T-helper 17 cell (primary cell): ENCODE results near the gene DHRS1. TPM values are rescaled to one million over a fixed set of nuclear protein-coding genes. Genes with fewer than 3 reads are reported as not detected.

ENCODE experiments used
- ATAC-seq: fragments of 150-1000 bp; cut with Tn5 transposase; 2 replicates; pipeline ENCODE4 v1.10.0; 2021; ENCODE audit warnings: mild to moderate bottlenecking, moderate library complexity
- DNase-seq, 3 donors: peaks; one replicate each; pipeline versions ENCODE4 v3.0.0 to v3.0.0-alpha.2; 2020 to 2021
- H3K9me3 ChIP-seq: one replicate; pipeline ENCODE4 v1.7.0; 2013; ENCODE audit warnings: low read length, mild to moderate bottlenecking; ENCODE audit not compliant: control insufficient read depth, poor library complexity, severe bottlenecking
- H3K27ac Mint-ChIP-seq: one replicate; pipeline ENCODE4 v1.8.0; 2022; ENCODE audit warnings: mild to moderate bottlenecking, moderate library complexity, mixed read lengths
- H3K27me3 Mint-ChIP-seq: one replicate; pipeline ENCODE4 v1.8.0; 2022; ENCODE audit warnings: mixed read lengths
- H3K36me3 Mint-ChIP-seq: one replicate; pipeline ENCODE4 v1.8.0; 2022; ENCODE audit warnings: low read depth, mixed read lengths
- H3K4me1 Mint-ChIP-seq: one replicate; pipeline ENCODE4 v1.8.0; 2022; ENCODE audit warnings: mild to moderate bottlenecking, mixed read lengths
- H3K4me3 Mint-ChIP-seq: one replicate; pipeline ENCODE4 v1.8.0; 2022; ENCODE audit warnings: mild to moderate bottlenecking, moderate library complexity, mixed read lengths
- total RNA-seq, 4 donors: library from RNA in 2 of 4; stranded (reverse) in 2 of 4; gene quantifications; one replicate each; pipeline ENCODE4 v1.2.3 and lab custom pipeline; 2022 to 2026

Gene DHRS1
- total RNA-seq, 2 donors from 2014 or later = 24.0 to 27.0 TPM

DNA sequence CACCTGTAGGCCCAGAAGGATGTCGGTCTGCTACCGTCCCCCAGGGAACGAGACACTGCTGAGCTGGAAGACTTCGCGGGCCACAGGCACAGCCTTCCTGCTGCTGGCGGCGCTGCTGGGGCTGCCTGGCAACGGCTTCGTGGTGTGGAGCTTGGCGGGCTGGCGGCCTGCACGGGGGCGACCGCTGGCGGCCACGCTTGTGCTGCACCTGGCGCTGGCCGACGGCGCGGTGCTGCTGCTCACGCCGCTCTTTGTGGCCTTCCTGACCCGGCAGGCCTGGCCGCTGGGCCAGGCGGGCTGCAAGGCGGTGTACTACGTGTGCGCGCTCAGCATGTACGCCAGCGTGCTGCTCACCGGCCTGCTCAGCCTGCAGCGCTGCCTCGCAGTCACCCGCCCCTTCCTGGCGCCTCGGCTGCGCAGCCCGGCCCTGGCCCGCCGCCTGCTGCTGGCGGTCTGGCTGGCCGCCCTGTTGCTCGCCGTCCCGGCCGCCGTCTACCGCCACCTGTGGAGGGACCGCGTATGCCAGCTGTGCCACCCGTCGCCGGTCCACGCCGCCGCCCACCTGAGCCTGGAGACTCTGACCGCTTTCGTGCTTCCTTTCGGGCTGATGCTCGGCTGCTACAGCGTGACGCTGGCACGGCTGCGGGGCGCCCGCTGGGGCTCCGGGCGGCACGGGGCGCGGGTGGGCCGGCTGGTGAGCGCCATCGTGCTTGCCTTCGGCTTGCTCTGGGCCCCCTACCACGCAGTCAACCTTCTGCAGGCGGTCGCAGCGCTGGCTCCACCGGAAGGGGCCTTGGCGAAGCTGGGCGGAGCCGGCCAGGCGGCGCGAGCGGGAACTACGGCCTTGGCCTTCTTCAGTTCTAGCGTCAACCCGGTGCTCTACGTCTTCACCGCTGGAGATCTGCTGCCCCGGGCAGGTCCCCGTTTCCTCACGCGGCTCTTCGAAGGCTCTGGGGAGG lies 11.3 kb upstream of the DHRS1 start, which contains the start of gene LTB4R:
TSS of gene LTB4R (plus strand) at position 857 of the 959 bp plus-strand sequence. CDS start 4,150 bp downstream, outside the sequence.
- no peaks in the 10 kb centered on the region for H3K27me3 Mint-ChIP-seq
- ATAC-seq = peak; percentile 86
- peak within 1 kb of the TSS; percentile 87 for H3K4me3 Mint-ChIP-seq
- peaks cover 64% of the 10 kb centered on the region for H3K4me1 Mint-ChIP-seq
- H3K36me3 Mint-ChIP-seq = peaks cover 9% of the 10 kb centered on the region
- no peaks in the 10 kb centered on the region for H3K9me3 ChIP-seq
- peak within 1 kb of the TSS; percentile 96 for H3K27ac Mint-ChIP-seq
- peak; percentile 58 to 62 (median 62) for DNase-seq

DNA sequence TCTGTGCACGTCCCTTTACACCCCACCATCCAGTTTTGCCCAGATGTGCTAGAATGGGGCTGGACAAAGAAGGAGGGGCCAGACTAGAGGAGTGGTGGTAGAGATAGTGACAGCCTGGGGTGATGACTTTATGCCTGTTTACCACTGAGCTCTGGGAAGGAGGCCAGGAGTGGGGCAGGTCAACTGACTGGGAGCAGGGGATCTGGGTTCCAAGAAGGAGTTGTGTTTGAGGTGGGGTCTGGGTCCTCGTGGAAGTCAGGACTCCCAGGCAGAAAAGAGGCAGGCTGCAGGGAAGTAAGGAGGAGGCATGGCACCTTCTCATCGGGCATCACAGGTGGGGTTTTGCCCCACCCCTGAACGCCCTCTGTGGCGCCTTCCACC lies 10.7 kb upstream of the DHRS1 start:
- Mint-ChIP-seq H3K36me3 (peaks cover 15% of the 10 kb centered on the region), H3K27me3 (no peaks in the 10 kb centered on the region)

DNA sequence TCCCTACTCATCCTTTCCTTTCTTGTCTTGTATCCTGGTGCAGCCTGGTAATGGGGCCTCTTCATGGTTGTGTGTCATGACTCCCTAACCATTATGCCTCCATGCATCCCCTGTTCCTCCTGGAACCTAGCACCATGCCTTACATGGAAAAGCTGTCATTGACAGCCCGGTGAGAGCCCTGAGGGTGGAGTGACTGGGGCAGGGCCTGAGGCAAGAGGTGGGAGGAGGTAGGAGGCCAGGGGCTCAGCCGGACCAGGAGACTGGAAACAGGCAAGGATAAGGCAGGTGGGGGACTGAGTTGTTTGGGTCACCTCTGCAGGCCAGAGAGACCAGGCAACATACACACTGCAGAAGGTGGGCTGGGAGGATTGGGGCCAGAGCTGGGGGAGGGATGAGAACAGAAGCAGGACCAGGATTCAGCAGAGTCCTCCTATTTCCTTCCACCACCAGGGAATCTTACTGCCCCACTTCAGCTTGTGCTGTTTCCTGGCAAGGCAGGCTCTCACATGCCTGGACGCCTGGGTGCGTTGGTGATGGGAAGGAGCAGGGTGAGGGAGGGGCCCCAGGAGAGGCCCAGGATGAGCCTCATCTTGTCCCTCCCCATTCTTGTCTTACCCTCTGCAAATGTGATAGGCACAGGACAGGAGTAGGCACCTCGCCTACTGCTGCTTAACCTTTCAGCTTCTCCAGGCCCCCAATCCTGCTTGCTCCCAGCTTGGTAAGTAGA lies 10.1 kb upstream of the DHRS1 start, which contains the start of gene LTB4R2:
TSS of gene LTB4R2 (plus strand) at position 603 of the 727 bp plus-strand sequence. CDS start 525 bp downstream, outside the sequence.
- ATAC-seq (no peak), DNase-seq (no peak)
- peaks cover 54% of the 10 kb centered on the region for H3K4me1 Mint-ChIP-seq
- H3K27ac Mint-ChIP-seq = peak within 1 kb of the TSS; percentile 91
- H3K4me3 Mint-ChIP-seq = peak within 1 kb of the TSS; percentile 87
- H3K9me3 ChIP-seq = no peaks in the 10 kb centered on the region
- H3K27me3 Mint-ChIP-seq = no peaks in the 10 kb centered on the region
- H3K36me3 Mint-ChIP-seq = peaks cover 18% of the 10 kb centered on the region

More for the DNA sequence above, 10.7 kb upstream of the DHRS1 start:
- Mint-ChIP-seq H3K4me3 (peak overlapping the region; percentile 87), H3K4me1 (peaks cover 59% of the 10 kb centered on the region), H3K27ac (peak overlapping the region; percentile 91)
- no peak for ATAC-seq
- no peaks in the 10 kb centered on the region for H3K9me3 ChIP-seq
- DNase-seq = no peak

DNA sequence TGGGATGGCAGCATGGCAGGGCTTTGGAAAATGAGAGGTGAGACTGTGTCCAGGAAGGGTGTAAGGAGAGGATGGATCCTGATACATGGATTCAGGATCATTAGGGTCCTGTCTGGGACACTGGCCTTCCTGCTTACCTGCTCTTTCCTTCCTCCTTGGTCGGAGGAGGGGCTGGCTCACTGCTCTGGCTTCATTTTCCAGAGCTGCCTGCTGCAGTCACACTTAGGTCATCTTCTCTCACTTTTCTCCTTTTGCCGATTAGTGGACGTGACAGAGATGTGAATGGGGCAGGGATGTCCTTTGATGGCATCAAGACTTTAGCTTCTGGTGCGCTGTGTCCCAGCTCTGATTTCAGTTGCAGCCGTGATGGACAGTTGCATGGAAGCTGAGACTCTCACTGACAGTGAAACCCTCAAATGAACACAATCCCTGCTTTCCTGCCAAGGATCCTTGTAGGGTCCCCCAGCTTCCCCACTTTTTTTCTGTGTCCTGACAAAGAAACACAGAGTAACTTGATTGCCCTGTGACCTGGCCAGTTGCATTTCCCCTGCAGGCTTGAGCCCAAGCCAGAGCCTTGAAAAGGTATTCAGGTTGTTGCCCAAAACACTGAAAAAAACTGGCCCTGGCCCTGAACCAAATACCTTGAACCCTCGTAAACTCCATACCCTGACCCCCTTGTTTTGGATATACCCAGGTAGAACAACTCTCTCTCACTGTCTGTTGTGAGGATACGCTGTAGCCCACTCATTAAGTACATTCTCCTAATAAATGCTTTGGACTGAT lies 9.0 kb upstream of the DHRS1 start:
- Mint-ChIP-seq H3K27me3 (no peaks in the 10 kb centered on the region), H3K36me3 (peaks cover 17% of the 10 kb centered on the region), H3K27ac (peak overlapping the region; percentile 91), H3K4me1 (peaks cover 44% of the 10 kb centered on the region), H3K4me3 (peak overlapping the region; percentile 62)
- DNase-seq (no peak), ATAC-seq (no peak)
- H3K9me3 ChIP-seq = no peaks in the 10 kb centered on the region

- H3K9me3 ChIP-seq = no peaks in the 10 kb centered on the region
- peak within 1 kb of the TSS; percentile 91 for H3K27ac Mint-ChIP-seq
- ATAC-seq (peak; percentile 21), DNase-seq (peak; percentile 27 to 49 (median 32))
- peaks cover 17% of the 10 kb centered on the region for H3K36me3 Mint-ChIP-seq
- no peaks in the 10 kb centered on the region for H3K27me3 Mint-ChIP-seq
- H3K4me1 Mint-ChIP-seq = peaks cover 38% of the 10 kb centered on the region
- peak within 1 kb of the TSS; percentile 68 for H3K4me3 Mint-ChIP-seq
Observed at GRCh38 chr14:24307575-24308341, 8.2 kb upstream of the DHRS1 start, which contains the start of gene CIDEB. Gene CIDEB (minus strand): TSS chr14:24307977. CDS start chr14:24307858, 119 bp downstream.

DNA sequence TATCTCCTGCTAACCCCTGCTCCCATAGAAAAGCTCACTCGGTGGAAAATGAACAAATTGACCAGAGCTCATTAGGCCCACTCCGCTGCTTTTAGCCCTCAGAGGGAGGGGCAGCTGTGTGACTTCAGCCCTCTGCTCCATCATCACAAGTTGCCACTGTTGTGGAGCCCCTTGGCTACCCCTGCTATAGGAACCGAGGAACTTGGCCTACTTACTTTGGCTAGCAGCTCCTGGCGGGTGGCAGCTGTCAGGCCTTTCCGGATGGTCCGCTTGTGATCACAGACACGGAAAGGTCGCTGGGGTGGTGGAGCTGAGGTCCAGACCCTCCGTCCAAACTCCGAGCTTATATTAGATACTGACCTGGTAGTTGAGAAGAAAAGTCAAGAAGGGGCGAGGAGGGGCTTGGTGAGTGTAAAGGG lies 7.6 kb upstream of the DHRS1 start:
- Mint-ChIP-seq H3K27me3 (no peaks in the 10 kb centered on the region), H3K27ac (no peak overlapping the region)

GRCh38 chr14:24304019-24304387 lies 4.4 kb upstream of the DHRS1 start:
- peaks cover 19% of the 10 kb centered on the region for H3K4me1 Mint-ChIP-seq
- H3K27me3 Mint-ChIP-seq = no peaks in the 10 kb centered on the region
- DNase-seq (no peak), ATAC-seq (no peak)
- peaks cover 17% of the 10 kb centered on the region for H3K36me3 Mint-ChIP-seq
- no peak overlapping the region for H3K4me3 Mint-ChIP-seq
- H3K9me3 ChIP-seq = no peaks in the 10 kb centered on the region
- H3K27ac Mint-ChIP-seq = no peak overlapping the region

More for the DNA sequence above, 7.6 kb upstream of the DHRS1 start:
- DNase-seq (no peak), ATAC-seq (no peak)
- Mint-ChIP-seq H3K36me3 (peaks cover 17% of the 10 kb centered on the region), H3K4me1 (peaks cover 32% of the 10 kb centered on the region), H3K4me3 (peak overlapping the region; percentile 68)
- H3K9me3 ChIP-seq = no peaks in the 10 kb centered on the region

GRCh38 chr14:24300326-24300980 lies 873 bp upstream of the DHRS1 start:
- H3K4me3 Mint-ChIP-seq = peak overlapping the region; percentile 96
- peaks cover 30% of the 10 kb centered on the region for H3K4me1 Mint-ChIP-seq
- H3K27me3 Mint-ChIP-seq = no peaks in the 10 kb centered on the region
- DNase-seq (no peak), ATAC-seq (no peak)
- H3K36me3 Mint-ChIP-seq = peaks cover 17% of the 10 kb centered on the region
- no peaks in the 10 kb centered on the region for H3K9me3 ChIP-seq
- peak overlapping the region; percentile 93 for H3K27ac Mint-ChIP-seq

DNA sequence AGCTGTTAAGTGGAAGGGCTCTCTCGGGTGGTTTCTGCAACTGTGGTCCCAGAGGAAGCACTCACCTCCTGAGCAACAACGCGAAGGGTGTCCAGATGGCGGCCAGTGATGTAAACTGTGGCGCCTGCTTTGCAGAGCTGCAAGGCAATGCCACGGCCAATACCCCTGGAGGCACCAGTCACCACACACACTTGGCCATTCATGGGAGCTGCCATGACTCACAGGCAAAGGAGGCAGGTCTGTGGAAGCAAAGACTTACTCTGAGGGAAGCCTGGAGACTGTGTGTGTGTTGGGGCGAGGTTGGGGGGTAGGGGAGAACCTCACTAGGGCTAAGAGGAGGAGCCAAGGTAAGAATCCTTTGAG lies 707 bp downstream of the DHRS1 start:
- Mint-ChIP-seq H3K27ac (peak overlapping the region; percentile 93), H3K4me3 (peak overlapping the region; percentile 96), H3K4me1 (peaks cover 30% of the 10 kb centered on the region), H3K27me3 (no peaks in the 10 kb centered on the region), H3K36me3 (peaks cover 10% of the 10 kb centered on the region)
- ATAC-seq = no peak
- H3K9me3 ChIP-seq = no peaks in the 10 kb centered on the region
- no peak for DNase-seq

GRCh38 chr14:24297190-24297964 lies 2.2 kb downstream of the DHRS1 start:
- peaks cover 28% of the 10 kb centered on the region for H3K4me1 Mint-ChIP-seq
- H3K36me3 Mint-ChIP-seq = peaks cover 10% of the 10 kb centered on the region
- H3K9me3 ChIP-seq = no peaks in the 10 kb centered on the region
- H3K27ac Mint-ChIP-seq = peak overlapping the region; percentile 95
- H3K4me3 Mint-ChIP-seq = peak overlapping the region; percentile 15
- ATAC-seq = no peak
- no peak for DNase-seq
- H3K27me3 Mint-ChIP-seq = no peaks in the 10 kb centered on the region
